Liver (tissue), 9 donors: ENCODE measurements around the gene AJUBA. TPM values are rescaled to one million over a fixed set of nuclear protein-coding genes. Genes with fewer than 3 reads are reported as not detected.
"Not testable (repeated sequence)": the region's sequence is repeated elsewhere in the genome, so short reads cannot be mapped to it uniquely, and the experiment has no call there.

Source experiments
- DNase-seq: peaks from one replicate; pipeline ENCODE4 v3.0.0-alpha.2; 2017; ENCODE audit warnings: low spot score
- H3K27ac ChIP-seq, 2 donors: one replicate each; pipeline ENCODE4 v1.7.0; 2013; ENCODE audit warnings: inconsistent platforms in 2 of 2, low read length in 2 of 2, control low read depth in 1 of 2, low read depth in 1 of 2, mild to moderate bottlenecking in 1 of 2
- H3K27me3 ChIP-seq, 4 donors: one replicate each; pipeline versions ENCODE4 v1.6.1 to v1.7.0; 2013; ENCODE audit warnings: low read length in 3 of 4, inconsistent platforms in 1 of 4, mild to moderate bottlenecking in 1 of 4, moderate library complexity in 1 of 4; ENCODE audit not compliant: control insufficient read depth in 4 of 4, insufficient read depth in 4 of 4
- H3K36me3 ChIP-seq, 4 donors: one replicate each; pipeline versions ENCODE4 v1.6.1 to v1.7.0; 2013; ENCODE audit warnings: low read length in 3 of 4, mild to moderate bottlenecking in 3 of 4, low read depth in 1 of 4, moderate library complexity in 1 of 4; ENCODE audit not compliant: control insufficient read depth in 4 of 4, insufficient read depth in 3 of 4
- H3K4me1 ChIP-seq, 4 donors: one replicate each; pipeline versions ENCODE4 v1.6.1 to v1.7.0; 2013; ENCODE audit warnings: low read length in 3 of 4, mild to moderate bottlenecking in 3 of 4, moderate library complexity in 1 of 4; ENCODE audit not compliant: control insufficient read depth in 4 of 4, insufficient read depth in 4 of 4
- H3K4me3 ChIP-seq, 3 donors: one replicate each; pipeline versions ENCODE4 v1.6.1 to v1.7.0; 2013; ENCODE audit warnings: low read length in 3 of 3, control low read depth in 1 of 3, low read depth in 1 of 3, mild to moderate bottlenecking in 1 of 3
- H3K9ac ChIP-seq, 2 donors: one replicate each; pipeline ENCODE4 v1.7.0; 2013; ENCODE audit warnings: low read length in 2 of 2, mild to moderate bottlenecking in 2 of 2, moderate library complexity in 2 of 2, control low read depth in 1 of 2, low read depth in 1 of 2
- H3K9me3 ChIP-seq, 4 donors: one replicate each; pipeline versions ENCODE4 v1.6.1 to v1.7.0; 2013; ENCODE audit warnings: low read length in 3 of 4; ENCODE audit not compliant: control insufficient read depth in 4 of 4
- ATF3 ChIP-seq: IDR thresholded peaks from 2 replicates; pipeline ENCODE4 v1.6.1; 2016; ENCODE audit warnings: antibody characterized with exemption
- CTCF ChIP-seq: fragments of 150-350 bp; IDR thresholded peaks from 2 replicates; pipeline ENCODE4 v1.5.1; 2017; ENCODE audit warnings: improper control_type of control experiment, low read depth, low read length; ENCODE audit not compliant: missing input control
- EGR1 ChIP-seq, 2 donors: IDR thresholded peaks; 2 replicates each; pipeline ENCODE4 v1.6.1; 2016 to 2018; ENCODE audit warnings: antibody characterized with exemption in 2 of 2, low read depth in 2 of 2
- FOXA1 ChIP-seq: IDR thresholded peaks from 2 replicates; pipeline ENCODE4 v1.6.1; 2016; ENCODE audit warnings: antibody characterized with exemption
- FOXA2 ChIP-seq: IDR thresholded peaks from 2 replicates; pipeline ENCODE4 v1.6.1; 2016; ENCODE audit warnings: antibody characterized with exemption
- GABPA ChIP-seq, 2 donors: IDR thresholded peaks in 1 of 2; conservative IDR thresholded peaks in 1 of 2; 2 replicates each; pipeline ENCODE4 v1.6.1; 2016; ENCODE audit warnings: antibody characterized with exemption in 2 of 2, mild to moderate bottlenecking in 1 of 2, moderate library complexity in 1 of 2
- HNF4G ChIP-seq: IDR thresholded peaks from 2 replicates; pipeline ENCODE4 v1.6.1; 2016; ENCODE audit warnings: antibody characterized with exemption
- JUND ChIP-seq, 2 donors: IDR thresholded peaks; 2 replicates each; pipeline ENCODE4 v1.6.1; 2016; ENCODE audit warnings: antibody characterized with exemption in 2 of 2
- NR2F2 ChIP-seq: IDR thresholded peaks from 2 replicates; pipeline ENCODE4 v1.6.1; 2016; ENCODE audit warnings: antibody characterized with exemption
- RAD21 ChIP-seq, 2 donors: IDR thresholded peaks; 2 replicates each; pipeline ENCODE4 v1.6.1; 2016; ENCODE audit warnings: antibody characterized with exemption in 2 of 2, mild to moderate bottlenecking in 2 of 2
- RXRA ChIP-seq, 2 donors: IDR thresholded peaks; 2 replicates each; pipeline ENCODE4 v1.6.1; 2017 to 2018; ENCODE audit warnings: antibody characterized with exemption in 2 of 2, mild to moderate bottlenecking in 1 of 2
- SP1 ChIP-seq: IDR thresholded peaks from 2 replicates; pipeline ENCODE4 v1.6.1; 2018; ENCODE audit warnings: antibody characterized with exemption, mild to moderate bottlenecking
- TAF1 ChIP-seq: conservative IDR thresholded peaks from 2 replicates; pipeline ENCODE4 v1.6.1; 2016; ENCODE audit warnings: antibody characterized with exemption, mild to moderate bottlenecking
- YY1 ChIP-seq: IDR thresholded peaks from 2 replicates; pipeline ENCODE4 v1.6.1; 2016; ENCODE audit warnings: antibody characterized with exemption, mild to moderate bottlenecking
- WGBS: extraction: QIAGEN DNeasy Blood & Tissue Kit; methylation state at CpG from one replicate; pipeline ENCODE4 v1.1.7; 2013; 5-methylcytosine and 5-hydroxymethylcytosine counted together
- polyA plus RNA-seq, 2 donors: library from polyadenylated mRNA; stranded (reverse) in 1 of 2; unstranded in 1 of 2; fragments of 200-250 nt in 1 of 2; fragments of >200 nt in 1 of 2; fragmentation: Nextera tagmentation in 1 of 2; extraction: Ambion mirVana in 1 of 2; gene quantifications; one replicate each; pipeline versions ENCODE4 v1.2.1 to v1.2.3, GENCODE V29; 2013 to 2015
- total RNA-seq, 2 donors: library from RNA; depleted of rRNA; stranded (reverse); fragments of >200 nt; gene quantifications; one replicate each; pipeline ENCODE4 v1.2.3, GENCODE V29; 2014
- TF ChIP-seq, protein P1 (sequence below): IDR thresholded peaks from 2 replicates; pipeline ENCODE4 v1.6.1; 2016; ENCODE audit warnings: antibody characterized with exemption
- TF ChIP-seq, protein P2 (sequence below): IDR thresholded peaks from 2 replicates; pipeline ENCODE4 v1.6.1; 2016; ENCODE audit warnings: antibody characterized with exemption, mild to moderate bottlenecking
- TF ChIP-seq, protein P3 (sequence below): IDR thresholded peaks from 2 replicates; pipeline ENCODE4 v1.6.1; 2016; ENCODE audit warnings: antibody characterized with exemption
- donor health status: healthy.
- donor health status: healthy.
- donor health status: healthy.
- donor health status: healthy.
- donor health status: healthy.

AJUBA gene
- total and polyA plus RNA-seq, 4 donors = 15.5 to 34.9 (median 19.6) TPM

- Histone ChIP-seq H3K27me3 (no peaks in the 10 kb centered on the region), H3K9ac (no peak overlapping the region), H3K4me3 (no peak overlapping the region), H3K4me1 (no peaks in the 10 kb centered on the region), H3K36me3 (no peaks in the 10 kb centered on the region), H3K9me3 (no peaks in the 10 kb centered on the region), H3K27ac (no peak overlapping the region)
- 81% methylated on average over 4 of the region's 4 CpGs for WGBS
- no peak for DNase-seq
- TF ChIP-seq TAF1 (no peak), SP1 (no peak), FOXA2 (no peak), EGR1 (IDR thresholded peaks at IDR 0.05; ENCODE audit: low read depth in 2 of 2) (no peak), JUND (IDR thresholded peaks at IDR 0.05) (no peak), ATF3 (no peak), NR2F2 (no peak), CTCF (no peak), YY1 (no peak), HNF4G (no peak), RAD21 (IDR thresholded peaks at IDR 0.05) (no peak), GABPA (IDR thresholded peaks at IDR 0.05 in 1 of 2, conservative IDR thresholded peaks at IDR 0.05 in 1 of 2) (no peak), RXRA (IDR thresholded peaks at IDR 0.05) (no peak), FOXA1 (no peak)
- TF ChIP-seq, protein P1, sequence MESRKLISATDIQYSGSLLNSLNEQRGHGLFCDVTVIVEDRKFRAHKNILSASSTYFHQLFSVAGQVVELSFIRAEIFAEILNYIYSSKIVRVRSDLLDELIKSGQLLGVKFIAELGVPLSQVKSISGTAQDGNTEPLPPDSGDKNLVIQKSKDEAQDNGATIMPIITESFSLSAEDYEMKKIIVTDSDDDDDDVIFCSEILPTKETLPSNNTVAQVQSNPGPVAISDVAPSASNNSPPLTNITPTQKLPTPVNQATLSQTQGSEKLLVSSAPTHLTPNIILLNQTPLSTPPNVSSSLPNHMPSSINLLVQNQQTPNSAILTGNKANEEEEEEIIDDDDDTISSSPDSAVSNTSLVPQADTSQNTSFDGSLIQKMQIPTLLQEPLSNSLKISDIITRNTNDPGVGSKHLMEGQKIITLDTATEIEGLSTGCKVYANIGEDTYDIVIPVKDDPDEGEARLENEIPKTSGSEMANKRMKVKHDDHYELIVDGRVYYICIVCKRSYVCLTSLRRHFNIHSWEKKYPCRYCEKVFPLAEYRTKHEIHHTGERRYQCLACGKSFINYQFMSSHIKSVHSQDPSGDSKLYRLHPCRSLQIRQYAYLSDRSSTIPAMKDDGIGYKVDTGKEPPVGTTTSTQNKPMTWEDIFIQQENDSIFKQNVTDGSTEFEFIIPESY = no peak
- TF ChIP-seq, protein P2, sequence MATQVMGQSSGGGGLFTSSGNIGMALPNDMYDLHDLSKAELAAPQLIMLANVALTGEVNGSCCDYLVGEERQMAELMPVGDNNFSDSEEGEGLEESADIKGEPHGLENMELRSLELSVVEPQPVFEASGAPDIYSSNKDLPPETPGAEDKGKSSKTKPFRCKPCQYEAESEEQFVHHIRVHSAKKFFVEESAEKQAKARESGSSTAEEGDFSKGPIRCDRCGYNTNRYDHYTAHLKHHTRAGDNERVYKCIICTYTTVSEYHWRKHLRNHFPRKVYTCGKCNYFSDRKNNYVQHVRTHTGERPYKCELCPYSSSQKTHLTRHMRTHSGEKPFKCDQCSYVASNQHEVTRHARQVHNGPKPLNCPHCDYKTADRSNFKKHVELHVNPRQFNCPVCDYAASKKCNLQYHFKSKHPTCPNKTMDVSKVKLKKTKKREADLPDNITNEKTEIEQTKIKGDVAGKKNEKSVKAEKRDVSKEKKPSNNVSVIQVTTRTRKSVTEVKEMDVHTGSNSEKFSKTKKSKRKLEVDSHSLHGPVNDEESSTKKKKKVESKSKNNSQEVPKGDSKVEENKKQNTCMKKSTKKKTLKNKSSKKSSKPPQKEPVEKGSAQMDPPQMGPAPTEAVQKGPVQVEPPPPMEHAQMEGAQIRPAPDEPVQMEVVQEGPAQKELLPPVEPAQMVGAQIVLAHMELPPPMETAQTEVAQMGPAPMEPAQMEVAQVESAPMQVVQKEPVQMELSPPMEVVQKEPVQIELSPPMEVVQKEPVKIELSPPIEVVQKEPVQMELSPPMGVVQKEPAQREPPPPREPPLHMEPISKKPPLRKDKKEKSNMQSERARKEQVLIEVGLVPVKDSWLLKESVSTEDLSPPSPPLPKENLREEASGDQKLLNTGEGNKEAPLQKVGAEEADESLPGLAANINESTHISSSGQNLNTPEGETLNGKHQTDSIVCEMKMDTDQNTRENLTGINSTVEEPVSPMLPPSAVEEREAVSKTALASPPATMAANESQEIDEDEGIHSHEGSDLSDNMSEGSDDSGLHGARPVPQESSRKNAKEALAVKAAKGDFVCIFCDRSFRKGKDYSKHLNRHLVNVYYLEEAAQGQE = no peak
- TF ChIP-seq, protein P3, sequence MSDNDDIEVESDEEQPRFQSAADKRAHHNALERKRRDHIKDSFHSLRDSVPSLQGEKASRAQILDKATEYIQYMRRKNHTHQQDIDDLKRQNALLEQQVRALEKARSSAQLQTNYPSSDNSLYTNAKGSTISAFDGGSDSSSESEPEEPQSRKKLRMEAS = no peak
Measured at GRCh38 chr14:23015618-23016017, 33.3 kb upstream of the AJUBA start.

DNA sequence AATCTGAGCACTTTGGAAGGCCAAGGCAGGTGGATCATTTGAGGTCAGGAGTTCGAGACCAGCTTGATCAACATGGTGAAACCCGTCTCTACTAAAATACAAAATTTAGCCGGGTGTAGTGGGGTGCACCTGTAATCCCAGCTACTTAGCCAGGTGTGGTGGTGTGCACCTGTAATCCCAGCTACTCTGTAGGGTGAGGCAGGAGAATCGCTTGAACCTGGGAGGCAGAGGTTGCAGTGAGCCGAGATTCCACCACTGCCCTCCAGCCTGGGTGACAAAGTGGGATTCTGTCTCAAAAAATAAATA is 31.4 kb upstream of the AJUBA start:
- not testable (repeated sequence) for H3K4me1 ChIP-seq, DNase-seq, H3K9me3 ChIP-seq, H3K27ac ChIP-seq, H3K36me3 ChIP-seq, H3K9ac ChIP-seq, H3K27me3 ChIP-seq, H3K4me3 ChIP-seq
- 92% methylated on average over 5 of the region's 5 CpGs for WGBS
